NCI-H146 (cell line): Measurements from ENCODE around the gene CD3G.
A peak's percentile ranks its signal among the peaks of the same experiment; 100 is the strongest.

ENCODE experiments used
- DNase-seq: peaks from one replicate; lab custom pipeline; 2025; lab: John Stamatoyannopoulos, UW

Gene CD3G

GRCh38 chr11:118325283-118325682 is 18.9 kb upstream of the CD3G start:
- no peak for DNase-seq

- no peak for DNase-seq
Measured at GRCh38 chr11:118328745-118329144, 15.4 kb upstream of the CD3G start.

GRCh38 chr11:118334745-118335144 is 9.4 kb upstream of the CD3G start:
- no peak for DNase-seq

GRCh38 chr11:118338637-118339061 is 5.5 kb upstream of the CD3G start:
- DNase-seq, result no peak

GRCh38 chr11:118339281-118339961 is 4.7 kb upstream of the CD3G start:
- DNase-seq, result no peak

GRCh38 chr11:118340449-118340848 is 3.7 kb upstream of the CD3G start:
- DNase-seq, result no peak

- DNase-seq, result no peak
Measured at GRCh38 chr11:118341261-118341660, 2.9 kb upstream of the CD3G start.

GRCh38 chr11:118341815-118342489 is 2.2 kb upstream of the CD3G start:
- DNase-seq, result no peak

- no peak for DNase-seq
Measured at GRCh38 chr11:118342503-118343161, 1.5 kb upstream of the CD3G start, which contains the start of gene CD3D. Gene CD3D, minus strand, starts transcription at chr11:118342705. Its CDS starts 98 bp downstream, at chr11:118342607.

- no peak for DNase-seq
Measured at GRCh38 chr11:118343248-118343647, 896 bp upstream of the CD3G start.

- DNase-seq, result no peak
Measured at GRCh38 chr11:118349475-118349874, 5.3 kb downstream of the CD3G start.

- DNase-seq, result no peak
Measured at GRCh38 chr11:118353084-118353710, 9.1 kb downstream of the CD3G start.

GRCh38 chr11:118358071-118358470 is 13.9 kb downstream of the CD3G start:
- no peak for DNase-seq

GRCh38 chr11:118359295-118359958 is 15.3 kb downstream of the CD3G start, which contains the start of gene UBE4A:
Gene UBE4A, plus strand, starts transcription at chr11:118359600. Its CDS starts 5,481 bp downstream, at chr11:118365081.
- DNase-seq, result peak; percentile 94

GRCh38 chr11:118364956-118365615 is 20.9 kb downstream of the CD3G start:
- DNase-seq, result no peak

- no peak for DNase-seq
Measured at GRCh38 chr11:118366287-118366686, 22.1 kb downstream of the CD3G start.

- DNase-seq, result no peak
Measured at GRCh38 chr11:118370774-118371173, 26.6 kb downstream of the CD3G start.

GRCh38 chr11:118373263-118373662 is 29.1 kb downstream of the CD3G start:
- no peak for DNase-seq

- no peak for DNase-seq
Measured at GRCh38 chr11:118373871-118374270, 29.7 kb downstream of the CD3G start.

GRCh38 chr11:118374729-118375128 is 30.6 kb downstream of the CD3G start:
- DNase-seq, result no peak

- DNase-seq, result no peak
Measured at GRCh38 chr11:118375978-118376377, 31.8 kb downstream of the CD3G start.
